Activated CD8-positive, alpha-beta T cell treated with anti-CD3 and anti-CD28 coated beads, Interleukin-2, amount 10 ng/mL, durations not matched to agents 7 days and 5 days (primary cell): Measurements from ENCODE around the gene KLHL26. TPM values are rescaled to one million over a fixed set of nuclear protein-coding genes. Genes with fewer than 3 reads are reported as not detected.
A peak's percentile ranks its signal among the peaks of the same experiment; 100 is the strongest.

ENCODE experiments used
- ATAC-seq: fragments of 150-1000 bp; cut with Tn5 transposase; one replicate; pipeline ENCODE4 v1.10.0; 2021; ENCODE audit warnings: moderate library complexity
- CTCF ChIA-PET: fragments of 350-600 bp; sonication (Branson Sonifier 250); formaldehyde crosslinking; loops from one replicate; lab custom pipeline; 2021; ENCODE audit warnings: antibody characterized with exemption; lab: Charles Lee
- POLR2A ChIA-PET: fragments of 350-600 bp; sonication (Branson Sonifier 250); formaldehyde crosslinking; loops from one replicate; lab custom pipeline; 2021; ENCODE audit warnings: antibody characterized with exemption; lab: Charles Lee
- DNase-seq: peaks from one replicate; pipeline ENCODE4 v3.0.0-alpha.2; 2020
- H3K27ac Mint-ChIP-seq: one replicate; pipeline ENCODE4 v1.8.0; 2021; ENCODE audit warnings: mild to moderate bottlenecking, mixed read lengths
- H3K27me3 Mint-ChIP-seq: one replicate; pipeline ENCODE4 v1.8.0; 2021; ENCODE audit warnings: low read depth, mixed read lengths
- H3K36me3 Mint-ChIP-seq: one replicate; pipeline ENCODE4 v1.8.0; 2021; ENCODE audit warnings: low read depth, mixed read lengths
- H3K4me1 Mint-ChIP-seq: one replicate; pipeline ENCODE4 v1.8.0; 2021; ENCODE audit warnings: low read depth, mixed read lengths
- H3K4me3 Mint-ChIP-seq: one replicate; pipeline ENCODE4 v1.8.0; 2021; ENCODE audit warnings: mild to moderate bottlenecking, mixed read lengths
- H3K9me3 Mint-ChIP-seq: one replicate; pipeline ENCODE4 v1.8.0; 2022; ENCODE audit warnings: mixed read lengths; ENCODE audit not compliant: insufficient read depth
- total RNA-seq, 2 experiments: library from RNA; stranded (reverse); gene quantifications; one replicate each; pipeline ENCODE4 v1.2.3, GENCODE V29; 2021

Gene KLHL26
- total RNA-seq, 2 experiments from 2014 or later, result 13.2 to 13.4 TPM

DNA sequence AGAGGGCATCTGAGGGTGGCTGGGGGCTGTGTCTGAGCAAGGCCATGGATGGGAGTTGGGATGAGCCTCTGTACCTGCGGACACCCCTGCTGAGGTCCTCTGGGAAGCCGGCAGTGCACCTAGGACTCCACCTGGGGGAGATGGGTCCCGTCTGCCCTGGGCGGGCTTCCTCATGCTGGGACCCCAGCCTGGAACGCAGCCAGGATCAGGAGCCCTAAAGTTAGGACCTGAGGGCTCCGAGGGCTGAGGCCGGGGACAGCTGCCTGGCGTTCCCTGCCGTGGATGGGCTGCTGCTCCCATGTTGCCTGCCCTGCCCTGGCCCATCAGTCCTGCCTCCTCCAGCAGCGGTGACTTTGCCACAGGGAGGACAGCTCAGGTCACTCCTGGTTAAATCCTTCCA is 72.7 kb downstream of the KLHL26 start:
- ChIA-PET CTCF (interaction anchor here (0.5 kb wide), 1 partner anchor 238 kb away, joined by 3 read pairs; no protein-coding TSS in a partner anchor), POLR2A (no interaction called here)
- Mint-ChIP-seq H3K27ac (no peak overlapping the region), H3K36me3 (no peaks in the 10 kb centered on the region), H3K4me1 (peaks cover 10% of the 10 kb centered on the region), H3K27me3 (no peaks in the 10 kb centered on the region), H3K4me3 (no peak overlapping the region), H3K9me3 (no peaks in the 10 kb centered on the region)
- ATAC-seq (no peak), DNase-seq (no peak)

- POLR2A ChIA-PET, result no interaction called here
- H3K36me3 Mint-ChIP-seq, result no peaks in the 10 kb centered on the region
- CTCF ChIA-PET, result interaction anchor here (0.5 kb wide), 1 partner anchor 238 kb away, joined by 3 read pairs; no protein-coding TSS in a partner anchor
Observed at GRCh38 chr19:18710186-18710585, 73.4 kb downstream of the KLHL26 start.

GRCh38 chr19:18710996-18711751 is 74.3 kb downstream of the KLHL26 start:
- POLR2A ChIA-PET, result interaction anchor here (0.6 kb wide), 1 partner anchor 653 kb away, joined by 3 read pairs; no protein-coding TSS in a partner anchor
- Mint-ChIP-seq H3K36me3 (no peaks in the 10 kb centered on the region), H3K27ac (no peak overlapping the region), H3K9me3 (no peaks in the 10 kb centered on the region), H3K4me3 (no peak overlapping the region), H3K27me3 (no peaks in the 10 kb centered on the region), H3K4me1 (peaks cover 13% of the 10 kb centered on the region)
- ATAC-seq, result no peak
- no peak for DNase-seq
- CTCF ChIA-PET, result no interaction called here

More at GRCh38 chr19:18710186-18710585, 73.4 kb downstream of the KLHL26 start:
- Mint-ChIP-seq H3K9me3 (no peaks in the 10 kb centered on the region), H3K27ac (no peak overlapping the region), H3K4me1 (peaks cover 10% of the 10 kb centered on the region), H3K27me3 (no peaks in the 10 kb centered on the region), H3K4me3 (no peak overlapping the region)
- DNase-seq, result no peak
- no peak for ATAC-seq

- ATAC-seq, result no peak
- Mint-ChIP-seq H3K4me1 (peaks cover 17% of the 10 kb centered on the region), H3K27ac (no peak overlapping the region), H3K27me3 (no peaks in the 10 kb centered on the region), H3K36me3 (no peaks in the 10 kb centered on the region), H3K4me3 (no peak overlapping the region), H3K9me3 (no peaks in the 10 kb centered on the region)
- POLR2A ChIA-PET, result interaction anchor here (0.6 kb wide), 1 partner anchor 653 kb away, joined by 3 read pairs; no protein-coding TSS in a partner anchor
- CTCF ChIA-PET, result no interaction called here
- DNase-seq, result no peak
Observed at GRCh38 chr19:18711893-18712292, 75.1 kb downstream of the KLHL26 start.

DNA sequence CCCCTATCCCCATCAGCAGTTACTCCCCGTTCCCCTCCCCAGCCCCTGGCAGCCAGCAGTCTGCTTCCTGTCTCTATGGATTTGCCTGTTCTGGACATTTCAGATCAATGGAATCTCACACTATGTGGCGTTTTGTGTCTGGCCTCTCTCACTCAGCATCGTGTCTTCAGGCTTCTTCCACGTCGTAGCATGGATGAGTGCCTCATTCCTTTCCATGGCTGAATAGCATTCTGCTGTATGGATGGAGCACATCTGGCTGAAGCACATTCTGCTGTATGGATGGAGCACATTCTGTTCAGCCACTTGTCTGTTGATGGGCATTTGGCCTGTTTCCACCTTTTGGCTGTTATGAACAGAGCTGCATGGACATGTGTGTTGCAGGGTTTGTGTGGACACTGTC is 76.2 kb downstream of the KLHL26 start:
- no peak for DNase-seq
- POLR2A ChIA-PET, result interaction anchor here (0.7 to 1.0 kb wide), 2 partner anchors 119 to 521 kb away, joined by 3 read pairs; partner anchors contain the start of gene UPF1
- no peak for ATAC-seq
- Mint-ChIP-seq H3K36me3 (no peaks in the 10 kb centered on the region), H3K4me3 (no peak overlapping the region), H3K4me1 (peaks cover 18% of the 10 kb centered on the region), H3K9me3 (no peaks in the 10 kb centered on the region), H3K27me3 (no peaks in the 10 kb centered on the region), H3K27ac (no peak overlapping the region)
- CTCF ChIA-PET, result no interaction called here

- Mint-ChIP-seq H3K27ac (no peak overlapping the region), H3K4me1 (peaks cover 18% of the 10 kb centered on the region), H3K9me3 (no peaks in the 10 kb centered on the region), H3K27me3 (no peaks in the 10 kb centered on the region), H3K36me3 (no peaks in the 10 kb centered on the region), H3K4me3 (no peak overlapping the region)
- POLR2A ChIA-PET, result interaction anchor here (0.7 to 1.0 kb wide), 2 partner anchors 118 to 521 kb away, joined by 3 read pairs; partner anchors contain the start of gene UPF1
- CTCF ChIA-PET, result no interaction called here
- ATAC-seq (peak; percentile 47), DNase-seq (no peak)
Observed at GRCh38 chr19:18713550-18714117, 76.8 kb downstream of the KLHL26 start.

- Mint-ChIP-seq H3K4me1 (peaks cover 15% of the 10 kb centered on the region), H3K9me3 (no peaks in the 10 kb centered on the region), H3K27me3 (no peaks in the 10 kb centered on the region), H3K4me3 (no peak overlapping the region), H3K27ac (no peak overlapping the region), H3K36me3 (no peaks in the 10 kb centered on the region)
- ChIA-PET CTCF (no interaction called here), POLR2A (interaction anchor here (0.8 kb wide), 1 partner anchor 14 kb away, joined by 3 read pairs; no protein-coding TSS in a partner anchor)
- DNase-seq, result no peak
- ATAC-seq, result no peak
Observed at GRCh38 chr19:18715416-18715815, 78.6 kb downstream of the KLHL26 start.

- CTCF ChIA-PET, result no interaction called here
- no peak overlapping the region for H3K4me3 Mint-ChIP-seq
Observed at GRCh38 chr19:18716857-18717256, 80.0 kb downstream of the KLHL26 start.

DNA sequence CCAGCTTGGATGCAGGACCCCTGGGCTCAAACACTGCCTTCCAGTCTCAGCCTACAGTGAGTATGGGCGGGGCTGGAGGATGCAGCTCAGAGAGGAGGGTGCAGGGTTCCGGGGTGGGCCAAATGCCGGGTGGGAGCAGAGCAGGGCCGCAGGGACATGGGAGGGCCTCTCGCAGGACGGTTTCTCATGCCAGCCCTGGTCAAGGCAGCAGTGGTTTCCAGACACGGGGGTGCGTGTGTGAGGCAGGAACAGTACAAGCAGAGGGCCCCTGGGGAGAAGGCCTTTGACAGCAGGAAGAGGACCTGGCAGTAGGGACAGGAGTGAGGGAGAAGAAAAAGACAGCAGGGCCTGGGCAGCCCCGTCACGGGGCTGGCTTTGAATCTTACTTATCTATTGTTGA is 80.8 kb downstream of the KLHL26 start:
- DNase-seq (no peak), ATAC-seq (no peak)
- no peaks in the 10 kb centered on the region for H3K27me3 Mint-ChIP-seq
- H3K27ac Mint-ChIP-seq, result no peak overlapping the region
- POLR2A ChIA-PET, result interaction anchor here (0.6 kb wide), 1 partner anchor 524 kb away, joined by 3 read pairs; no protein-coding TSS in a partner anchor
- H3K36me3 Mint-ChIP-seq, result no peaks in the 10 kb centered on the region
- no peak overlapping the region for H3K4me3 Mint-ChIP-seq
- peaks cover 15% of the 10 kb centered on the region for H3K4me1 Mint-ChIP-seq
- no peaks in the 10 kb centered on the region for H3K9me3 Mint-ChIP-seq
- CTCF ChIA-PET, result no interaction called here

More at GRCh38 chr19:18716857-18717256, 80.0 kb downstream of the KLHL26 start:
- Mint-ChIP-seq H3K9me3 (no peaks in the 10 kb centered on the region), H3K36me3 (no peaks in the 10 kb centered on the region), H3K4me1 (peaks cover 15% of the 10 kb centered on the region), H3K27me3 (no peaks in the 10 kb centered on the region), H3K27ac (no peak overlapping the region)
- ATAC-seq (no peak), DNase-seq (no peak)
- POLR2A ChIA-PET, result no interaction called here

DNA sequence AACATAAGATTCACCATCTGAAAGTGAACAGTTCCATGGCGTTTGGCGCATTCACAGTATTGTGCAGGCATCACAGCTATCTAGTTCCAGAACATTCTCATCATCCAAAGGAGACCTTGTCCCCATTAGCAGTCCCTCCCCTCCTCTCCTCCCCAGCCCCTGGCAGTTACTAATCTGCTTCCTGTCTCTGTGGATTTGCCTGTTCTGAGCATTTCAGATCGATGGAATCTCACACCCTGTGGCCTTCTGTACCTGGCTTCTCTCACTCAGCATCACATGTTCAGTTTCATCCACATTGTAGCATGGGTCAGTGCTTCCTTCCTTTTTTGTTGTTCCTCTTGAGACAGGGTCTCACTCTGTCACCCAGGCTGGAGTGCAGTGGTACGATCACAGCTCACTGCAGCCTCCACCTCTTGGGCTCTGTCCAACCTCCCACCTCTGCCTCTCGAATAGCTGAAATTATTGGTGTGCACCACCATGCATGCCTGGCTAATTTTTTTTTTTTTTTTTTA is 81.2 kb downstream of the KLHL26 start:
- no peaks in the 10 kb centered on the region for H3K9me3 Mint-ChIP-seq
- peaks cover 15% of the 10 kb centered on the region for H3K4me1 Mint-ChIP-seq
- ChIA-PET POLR2A (interaction anchor here (0.6 kb wide), 1 partner anchor 523 kb away, joined by 3 read pairs; no protein-coding TSS in a partner anchor), CTCF (no interaction called here)
- H3K27ac Mint-ChIP-seq, result no peak overlapping the region
- H3K36me3 Mint-ChIP-seq, result no peaks in the 10 kb centered on the region
- H3K4me3 Mint-ChIP-seq, result no peak overlapping the region
- DNase-seq, result no peak
- no peaks in the 10 kb centered on the region for H3K27me3 Mint-ChIP-seq
- no peak for ATAC-seq

DNA sequence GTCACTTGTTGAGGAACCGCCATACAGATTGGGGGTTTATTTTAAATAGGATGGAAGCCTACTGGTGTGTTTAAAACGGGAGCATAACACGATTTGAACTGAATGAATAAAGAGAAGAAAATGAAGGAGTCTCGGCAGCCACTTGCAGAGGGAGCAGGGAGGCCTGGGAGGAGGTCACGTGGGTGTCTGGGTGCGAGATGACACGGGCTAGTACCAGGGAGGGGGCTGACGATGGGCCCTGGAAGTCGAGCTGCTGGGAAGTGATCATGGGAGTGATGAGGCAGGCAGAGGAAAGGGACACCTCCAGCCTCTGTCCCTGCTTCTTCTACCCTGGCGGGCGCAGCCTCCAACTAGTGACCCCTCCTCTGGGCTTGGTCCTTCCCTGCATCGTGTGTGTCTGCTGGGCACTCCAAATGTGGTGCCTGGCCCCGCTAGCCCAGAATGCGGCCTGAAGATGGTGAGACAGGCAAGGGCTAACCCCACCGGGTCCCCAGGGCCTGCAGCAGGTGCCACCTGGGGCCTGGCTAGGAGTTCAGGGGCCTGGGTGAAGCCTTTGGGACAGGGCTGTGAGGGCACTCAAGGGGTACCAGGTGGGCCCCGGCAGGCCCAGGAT is 82.1 kb downstream of the KLHL26 start:
- no peaks in the 10 kb centered on the region for H3K27me3 Mint-ChIP-seq
- H3K4me1 Mint-ChIP-seq, result peaks cover 8% of the 10 kb centered on the region
- no peak for ATAC-seq
- no peak for DNase-seq
- H3K9me3 Mint-ChIP-seq, result no peaks in the 10 kb centered on the region
- H3K27ac Mint-ChIP-seq, result no peak overlapping the region
- H3K36me3 Mint-ChIP-seq, result no peaks in the 10 kb centered on the region
- ChIA-PET POLR2A (no interaction called here), CTCF (no interaction called here)
- H3K4me3 Mint-ChIP-seq, result no peak overlapping the region
